GM19025 (cell line): ENCODE data around the gene PCDH11Y.
"Not testable (repeated sequence)": the region's sequence is repeated elsewhere in the genome, so short reads cannot be mapped to it uniquely, and the experiment has no call there.

Source experiments
- ATAC-seq: cut with Tn5 transposase; IDR thresholded peaks from one replicate; pipeline ENCODE4 v1.9.1; 2021; ENCODE audit warnings: mild to moderate bottlenecking, low read depth, moderate library complexity; ENCODE audit not compliant: unreplicated experiment

PCDH11Y gene, protein sequence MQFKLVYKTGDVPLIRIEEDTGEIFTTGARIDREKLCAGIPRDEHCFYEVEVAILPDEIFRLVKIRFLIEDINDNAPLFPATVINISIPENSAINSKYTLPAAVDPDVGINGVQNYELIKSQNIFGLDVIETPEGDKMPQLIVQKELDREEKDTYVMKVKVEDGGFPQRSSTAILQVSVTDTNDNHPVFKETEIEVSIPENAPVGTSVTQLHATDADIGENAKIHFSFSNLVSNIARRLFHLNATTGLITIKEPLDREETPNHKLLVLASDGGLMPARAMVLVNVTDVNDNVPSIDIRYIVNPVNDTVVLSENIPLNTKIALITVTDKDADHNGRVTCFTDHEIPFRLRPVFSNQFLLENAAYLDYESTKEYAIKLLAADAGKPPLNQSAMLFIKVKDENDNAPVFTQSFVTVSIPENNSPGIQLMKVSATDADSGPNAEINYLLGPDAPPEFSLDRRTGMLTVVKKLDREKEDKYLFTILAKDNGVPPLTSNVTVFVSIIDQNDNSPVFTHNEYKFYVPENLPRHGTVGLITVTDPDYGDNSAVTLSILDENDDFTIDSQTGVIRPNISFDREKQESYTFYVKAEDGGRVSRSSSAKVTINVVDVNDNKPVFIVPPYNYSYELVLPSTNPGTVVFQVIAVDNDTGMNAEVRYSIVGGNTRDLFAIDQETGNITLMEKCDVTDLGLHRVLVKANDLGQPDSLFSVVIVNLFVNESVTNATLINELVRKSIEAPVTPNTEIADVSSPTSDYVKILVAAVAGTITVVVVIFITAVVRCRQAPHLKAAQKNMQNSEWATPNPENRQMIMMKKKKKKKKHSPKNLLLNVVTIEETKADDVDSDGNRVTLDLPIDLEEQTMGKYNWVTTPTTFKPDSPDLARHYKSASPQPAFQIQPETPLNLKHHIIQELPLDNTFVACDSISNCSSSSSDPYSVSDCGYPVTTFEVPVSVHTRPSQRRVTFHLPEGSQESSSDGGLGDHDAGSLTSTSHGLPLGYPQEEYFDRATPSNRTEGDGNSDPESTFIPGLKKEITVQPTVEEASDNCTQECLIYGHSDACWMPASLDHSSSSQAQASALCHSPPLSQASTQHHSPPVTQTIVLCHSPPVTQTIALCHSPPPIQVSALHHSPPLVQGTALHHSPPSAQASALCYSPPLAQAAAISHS (N-terminal part only)

DNA sequence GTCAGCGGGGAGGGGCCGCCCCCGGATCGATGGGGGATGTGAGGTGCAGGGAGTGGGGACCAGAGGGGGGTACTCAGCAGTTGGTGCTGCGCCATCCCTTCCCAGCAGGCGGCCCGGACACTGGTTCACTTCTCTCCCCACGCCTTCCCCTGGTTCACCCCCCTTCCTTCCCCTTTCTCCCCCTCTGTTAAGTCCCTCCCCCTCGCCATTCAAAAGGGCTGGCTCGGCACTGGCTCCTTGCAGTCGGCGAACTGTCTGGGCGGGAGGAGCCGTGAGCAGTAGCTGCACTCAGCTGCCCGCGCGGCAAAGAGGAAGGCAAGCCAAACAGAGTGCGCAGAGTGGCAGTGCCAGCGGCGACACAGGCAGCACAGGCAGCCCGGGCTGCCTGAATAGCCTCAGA lies at the start of gene PCDH11Y:
PCDH11Y (plus strand) TSS at position 240 of the 400 bp plus-strand sequence. CDS start 56,804 bp downstream, outside the sequence.
- not testable (repeated sequence) for ATAC-seq

DNA sequence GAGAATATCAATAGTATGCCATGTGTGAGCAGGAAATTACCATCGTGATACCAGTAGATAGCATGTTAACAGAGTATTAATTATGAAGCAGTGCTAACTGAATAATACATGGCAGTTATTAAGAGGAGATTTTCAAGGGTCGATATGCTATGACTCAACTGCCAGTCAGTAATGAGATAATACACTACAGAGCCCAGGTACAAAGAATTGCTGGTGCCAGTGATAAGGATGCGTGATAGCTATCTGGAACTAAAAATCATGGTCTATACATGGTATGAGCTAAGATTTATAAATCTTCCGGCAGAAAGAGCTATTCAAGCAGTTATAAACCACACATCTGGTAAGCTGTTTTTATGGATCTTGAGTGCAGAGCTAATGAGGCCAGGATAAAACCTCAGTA lies 32.2 kb upstream of the PCDH11Y start:
- ATAC-seq: not testable (repeated sequence)

DNA sequence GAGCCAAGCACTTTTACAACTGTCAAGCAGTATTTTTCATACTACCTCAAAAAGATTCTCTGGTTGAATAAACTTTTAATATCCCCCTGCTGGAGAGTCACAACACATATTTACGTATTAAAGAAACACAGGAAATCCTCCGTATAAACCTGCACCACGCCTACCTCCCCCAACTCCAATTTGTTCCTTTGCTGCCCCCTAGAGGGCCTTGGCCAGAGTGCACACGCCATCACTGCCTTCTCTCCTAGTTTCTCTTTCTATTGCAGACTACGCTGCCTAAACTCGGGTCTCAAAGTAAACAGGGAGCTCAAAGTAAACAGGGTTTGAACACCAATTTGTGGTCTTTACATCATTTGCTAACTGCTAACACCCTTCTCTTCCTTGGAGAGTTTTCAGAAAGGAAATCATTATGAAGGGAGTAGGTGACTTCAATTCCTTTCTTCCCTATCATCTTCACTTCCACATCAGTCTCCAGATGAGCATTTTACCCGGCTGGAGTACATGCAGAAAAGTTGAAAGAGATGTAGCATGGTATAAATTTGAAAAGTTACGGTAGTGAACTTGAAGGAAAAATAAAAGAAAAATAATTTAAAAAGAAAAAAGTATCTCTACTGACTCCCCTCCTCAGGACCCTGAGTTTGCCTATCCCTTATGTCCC lies 8.2 kb upstream of the PCDH11Y start:
- peak; percentile 97 for ATAC-seq

DNA sequence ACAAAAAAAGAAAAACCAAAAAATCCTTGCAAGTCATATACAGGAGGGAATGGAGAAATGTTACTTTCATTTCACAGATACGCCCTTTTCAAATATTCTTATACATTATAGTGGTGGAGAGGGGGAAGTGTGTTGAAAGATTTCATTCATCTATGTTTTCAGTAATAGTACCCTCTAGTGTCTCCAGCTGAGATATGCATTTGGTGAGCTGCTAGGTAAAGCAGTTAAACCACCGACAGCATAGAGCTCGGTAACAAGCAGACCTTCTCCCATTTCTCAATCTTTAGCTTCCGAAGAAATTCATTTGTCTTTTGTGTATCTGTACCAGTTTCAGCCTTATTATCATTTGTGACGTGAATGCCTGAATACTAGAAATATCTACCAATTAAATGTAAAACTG lies 5.2 kb upstream of the PCDH11Y start:
- ATAC-seq: not testable (repeated sequence)

DNA sequence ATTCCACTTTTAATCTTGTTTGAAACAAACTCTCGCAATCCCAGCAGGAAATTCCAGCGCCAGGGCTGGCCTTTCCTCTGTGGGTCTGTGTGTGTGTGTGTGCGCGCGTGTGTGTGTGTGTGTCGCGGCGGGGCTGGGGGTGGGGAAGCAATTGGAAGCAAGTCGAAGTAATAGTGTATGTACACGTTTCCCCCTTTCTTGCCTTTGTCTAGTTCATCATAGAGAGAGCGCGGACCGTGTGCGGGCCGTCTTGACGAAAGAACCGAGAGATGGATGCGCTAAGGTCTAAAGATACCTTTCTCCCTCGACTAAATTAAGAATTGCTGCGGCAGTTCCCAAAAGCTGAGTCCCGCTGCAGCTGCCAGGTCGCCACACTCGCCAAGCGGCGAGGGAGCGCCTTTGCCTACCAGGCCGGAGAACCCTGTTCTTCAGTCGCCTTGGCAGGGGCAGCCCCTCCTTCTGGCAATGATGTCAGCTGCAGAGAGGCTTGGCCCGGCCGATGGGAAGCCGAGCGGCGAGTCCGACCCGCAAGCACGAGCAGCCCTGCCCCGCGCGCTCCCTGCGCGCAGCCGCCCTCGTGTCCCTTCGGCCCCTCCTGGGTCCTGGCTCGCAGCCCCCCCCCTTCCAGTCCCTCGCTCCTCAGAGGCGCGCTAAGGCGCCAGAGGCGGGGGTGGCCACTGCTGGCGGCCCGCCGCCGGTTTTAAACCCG lies 2.5 kb downstream of the PCDH11Y start:
- ATAC-seq: not testable (repeated sequence)

DNA sequence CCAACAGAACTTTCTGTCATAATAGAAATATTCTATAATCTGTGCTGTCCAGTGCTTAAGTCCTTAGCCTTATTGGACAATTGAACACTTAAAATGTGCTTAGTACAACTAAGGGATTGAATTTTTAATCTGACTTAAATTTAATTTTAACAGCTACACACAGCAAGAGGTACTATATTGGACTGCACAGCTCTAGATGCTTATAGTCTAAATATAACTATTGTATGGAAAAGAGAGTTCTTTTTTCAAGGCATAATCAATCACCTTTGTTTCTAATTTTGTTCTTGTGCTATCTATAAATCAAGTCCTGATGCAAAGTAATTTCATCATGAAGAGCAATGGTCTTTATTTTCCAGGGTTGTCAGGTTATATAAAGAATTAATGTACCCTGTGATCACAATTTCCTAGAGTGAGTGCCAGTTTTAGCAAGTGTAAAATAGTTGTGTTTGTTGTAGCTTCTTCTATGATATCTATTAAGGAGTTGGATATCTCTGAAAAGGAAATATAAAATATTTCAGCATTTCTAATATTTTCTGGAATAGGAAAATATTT lies 39.0 kb downstream of the PCDH11Y start:
- not testable (repeated sequence) for ATAC-seq

DNA sequence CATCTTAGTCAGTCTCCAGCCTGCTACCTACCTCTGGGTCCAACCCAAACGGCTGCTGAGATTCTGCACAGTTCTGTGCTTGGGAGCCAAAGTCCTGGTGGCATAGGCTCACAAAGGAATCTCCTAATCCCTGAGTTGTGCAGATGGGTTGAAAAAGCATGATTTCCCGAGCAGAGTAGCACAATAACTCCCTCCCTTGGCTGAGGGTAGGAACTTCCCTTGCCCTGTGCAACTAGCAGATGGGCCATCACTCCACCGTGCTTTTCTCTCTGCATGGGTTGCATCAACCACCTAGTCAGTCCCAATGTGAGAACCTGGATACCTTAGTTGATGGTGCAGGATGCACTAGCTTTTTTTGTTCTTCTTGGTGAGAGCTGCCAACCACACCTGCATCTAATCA lies 82.9 kb downstream of the PCDH11Y start:
- ATAC-seq: not testable (repeated sequence)

DNA sequence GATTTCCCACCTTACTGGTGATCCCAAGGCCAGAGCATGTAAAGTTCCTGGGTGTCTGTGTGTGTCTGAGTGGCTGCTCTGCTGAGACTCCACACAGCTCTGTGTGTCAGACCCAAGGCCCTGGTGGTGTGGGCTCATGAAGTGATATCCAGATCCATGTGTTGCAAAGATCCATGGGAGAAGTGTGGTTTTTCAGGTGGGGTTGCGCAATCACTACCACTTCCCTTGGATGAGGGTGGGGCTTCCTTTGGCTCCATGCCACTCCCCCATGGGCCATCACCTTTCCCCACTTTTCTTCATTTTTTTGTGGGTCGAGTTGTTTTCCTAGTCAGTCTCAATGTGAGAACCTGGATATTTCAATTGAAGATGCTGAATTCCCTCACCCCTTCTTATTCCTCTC lies 182.9 kb downstream of the PCDH11Y start:
- ATAC-seq: not testable (repeated sequence)

DNA sequence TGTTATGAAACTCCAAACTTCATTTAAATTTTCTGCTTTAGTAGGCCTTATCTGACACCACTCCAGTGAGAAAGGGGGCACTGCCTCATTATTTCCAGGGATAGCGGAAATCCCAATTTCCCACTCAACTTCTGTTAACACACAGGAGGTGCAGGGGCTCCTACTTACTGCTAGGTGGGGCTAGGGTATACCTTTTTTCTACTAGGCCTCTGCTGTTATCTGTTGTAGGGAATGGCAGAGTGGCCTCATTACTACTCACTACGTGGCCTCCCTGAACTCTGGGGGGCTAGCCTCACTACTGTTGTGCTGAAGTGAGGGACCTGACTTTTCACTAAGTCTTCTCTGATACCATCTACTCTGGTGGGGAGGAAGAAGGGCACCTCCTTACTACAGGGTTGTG lies 215.0 kb downstream of the PCDH11Y start:
- not testable (repeated sequence) for ATAC-seq

DNA sequence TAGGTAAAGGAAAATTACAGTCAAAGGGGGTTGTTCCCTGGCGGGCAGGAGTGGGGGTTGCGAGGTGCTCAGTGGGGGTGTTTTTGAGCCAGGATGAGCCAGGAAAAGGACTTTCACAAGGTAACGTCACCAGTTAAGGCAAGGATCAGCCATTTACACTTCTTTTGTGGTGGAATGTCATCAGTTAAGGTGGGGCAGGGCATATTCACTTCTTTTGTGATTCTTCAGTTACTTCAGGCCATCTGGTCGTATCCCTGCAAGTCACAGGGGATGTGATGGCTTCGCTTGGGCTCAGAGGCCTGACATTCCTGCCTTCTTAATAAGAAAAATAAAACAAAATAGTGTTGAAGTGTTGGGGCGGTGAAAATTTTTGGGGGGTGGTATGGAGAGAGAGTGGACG lies 324.8 kb downstream of the PCDH11Y start:
- ATAC-seq: not testable (repeated sequence)

DNA sequence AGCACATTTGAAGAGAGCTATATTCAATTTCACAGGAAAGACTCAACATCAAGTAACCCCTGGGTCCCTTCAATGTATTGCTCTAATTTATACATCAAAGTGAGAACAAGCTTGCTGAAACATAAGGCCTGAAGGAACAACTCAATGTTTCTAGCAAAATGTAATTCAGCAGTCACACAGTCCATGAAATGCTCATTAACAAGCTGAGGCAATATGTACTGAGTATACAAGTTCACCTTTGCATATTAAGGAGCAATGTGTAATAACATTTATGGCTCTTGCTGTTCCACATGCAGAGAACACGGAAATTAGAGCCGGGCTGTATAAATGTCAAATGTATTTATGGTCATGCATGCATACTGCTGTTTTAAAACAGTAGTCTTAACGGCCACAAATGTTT lies 342.1 kb downstream of the PCDH11Y start:
- not testable (repeated sequence) for ATAC-seq

DNA sequence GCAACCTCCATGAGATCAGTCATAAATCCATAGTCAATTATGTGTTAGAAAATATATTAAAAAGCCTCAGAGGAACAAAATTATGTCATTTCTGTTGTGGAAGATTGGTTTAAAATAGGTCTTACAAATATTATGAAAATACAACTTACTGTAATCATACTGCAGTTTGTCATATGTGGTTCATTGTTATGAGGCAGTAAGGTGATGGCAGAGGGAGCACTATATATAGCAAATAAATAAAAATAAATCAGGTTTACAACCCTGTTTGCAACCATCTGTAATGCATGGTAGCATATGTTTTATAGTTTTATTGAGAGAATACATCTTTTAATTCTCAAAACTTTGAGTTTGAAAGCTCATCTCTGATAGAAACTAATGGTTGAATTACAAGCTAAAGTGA lies 543.6 kb downstream of the PCDH11Y start:
- not testable (repeated sequence) for ATAC-seq

DNA sequence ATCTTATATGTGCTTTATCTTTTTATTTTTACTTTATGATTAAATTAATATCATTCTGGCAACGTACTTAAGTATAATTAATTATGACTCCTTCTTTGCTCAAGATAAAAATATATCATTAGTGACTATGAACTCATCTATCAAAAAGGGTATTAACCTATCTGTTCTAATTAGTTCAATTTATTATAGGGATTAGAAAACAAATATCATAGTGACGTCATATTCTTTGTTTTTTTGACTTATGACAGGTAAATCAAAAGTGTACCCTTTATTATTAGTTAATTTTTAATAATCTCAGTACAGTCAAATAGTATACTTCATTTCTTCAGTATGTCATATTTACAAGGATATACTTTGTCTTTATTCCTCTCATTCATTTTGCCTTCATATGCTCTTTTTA lies 638.5 kb downstream of the PCDH11Y start:
- ATAC-seq: not testable (repeated sequence)

DNA sequence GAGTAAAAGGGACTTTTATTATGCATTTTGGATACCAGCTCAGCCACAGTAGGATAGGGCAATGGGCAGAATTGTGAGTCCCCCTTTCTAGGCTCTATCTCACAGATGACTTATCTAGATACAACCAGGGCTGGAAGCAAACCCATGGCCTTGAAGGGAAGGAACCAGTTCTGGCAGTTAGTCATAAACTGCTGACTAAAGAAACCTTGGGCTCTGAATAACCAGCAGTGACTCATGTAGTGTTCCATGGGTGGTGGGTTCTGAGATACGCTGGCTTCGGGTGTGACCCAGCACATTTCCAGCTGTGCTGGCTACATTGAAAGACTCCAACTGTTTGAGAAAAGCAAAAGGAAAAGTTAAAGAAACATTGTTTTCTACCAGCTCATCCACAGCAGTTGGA lies 679.2 kb downstream of the PCDH11Y start:
- ATAC-seq: not testable (repeated sequence)

DNA sequence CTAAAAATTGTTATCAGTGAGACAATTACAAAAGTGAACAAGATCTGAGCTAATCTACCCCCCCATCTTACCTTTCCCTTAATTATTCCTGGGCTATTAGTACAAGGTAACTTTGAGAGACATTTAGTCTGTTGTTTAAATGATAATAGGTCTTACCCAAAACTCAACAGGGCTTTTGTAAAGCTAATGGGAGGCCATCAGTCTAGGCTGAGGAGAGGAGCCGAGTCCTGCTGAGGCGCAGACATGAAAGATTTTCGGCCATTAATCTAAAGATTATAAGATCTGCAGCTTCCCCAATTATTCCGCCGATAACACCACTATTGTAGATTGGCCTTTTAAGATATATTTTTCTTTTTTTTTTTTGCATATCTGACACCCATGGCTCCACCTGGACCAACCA lies 708.6 kb downstream of the PCDH11Y start:
- ATAC-seq: not testable (repeated sequence)

DNA sequence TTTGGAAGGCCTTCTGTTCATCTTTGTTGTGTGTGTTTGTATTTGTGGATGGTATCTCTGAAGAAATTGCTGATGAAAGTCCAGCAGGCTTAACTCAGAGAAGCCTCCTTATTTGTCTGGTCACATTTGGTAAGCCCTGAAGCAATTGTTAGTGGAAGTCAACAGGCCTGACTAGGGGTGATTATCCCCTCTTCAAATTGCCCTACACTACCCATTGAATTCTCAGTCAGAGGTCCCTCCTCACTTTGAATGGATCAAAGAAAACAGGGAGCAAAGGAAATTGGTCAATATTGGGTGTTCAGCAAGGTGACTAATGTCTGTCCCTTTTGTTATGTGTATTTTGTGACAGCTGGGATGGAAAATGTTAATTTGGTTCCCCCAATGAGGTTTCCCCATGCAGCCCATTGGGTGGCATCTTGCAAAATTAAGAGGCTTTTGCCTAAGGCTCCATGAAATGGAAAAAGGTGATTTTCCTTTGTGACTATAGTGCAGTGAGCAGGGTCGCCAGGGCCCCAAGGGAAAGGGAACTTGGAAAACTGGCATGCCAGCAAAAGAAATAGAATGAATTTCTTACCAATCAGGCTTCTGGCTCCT lies 709.8 kb downstream of the PCDH11Y start:
- not testable (repeated sequence) for ATAC-seq

DNA sequence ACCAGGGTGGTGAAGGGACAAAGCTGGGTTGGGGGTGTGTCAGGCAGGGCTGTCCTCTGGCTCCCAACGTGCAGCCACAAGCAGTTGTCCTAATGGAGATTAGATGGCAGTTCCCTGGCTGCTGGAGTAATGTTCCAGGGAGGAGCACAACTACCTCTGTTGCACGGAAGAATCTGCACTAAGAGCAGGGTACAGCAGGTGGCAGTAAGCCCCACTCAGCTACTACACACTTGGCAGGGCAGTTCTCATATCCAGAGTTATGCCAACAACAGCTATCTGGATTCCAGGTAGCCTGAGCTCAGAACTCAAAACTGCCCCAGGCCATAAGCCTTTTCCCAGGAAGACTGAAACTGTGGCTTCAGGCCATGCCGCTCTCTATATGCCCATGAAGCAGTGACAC lies 761.3 kb downstream of the PCDH11Y start:
- not testable (repeated sequence) for ATAC-seq

DNA sequence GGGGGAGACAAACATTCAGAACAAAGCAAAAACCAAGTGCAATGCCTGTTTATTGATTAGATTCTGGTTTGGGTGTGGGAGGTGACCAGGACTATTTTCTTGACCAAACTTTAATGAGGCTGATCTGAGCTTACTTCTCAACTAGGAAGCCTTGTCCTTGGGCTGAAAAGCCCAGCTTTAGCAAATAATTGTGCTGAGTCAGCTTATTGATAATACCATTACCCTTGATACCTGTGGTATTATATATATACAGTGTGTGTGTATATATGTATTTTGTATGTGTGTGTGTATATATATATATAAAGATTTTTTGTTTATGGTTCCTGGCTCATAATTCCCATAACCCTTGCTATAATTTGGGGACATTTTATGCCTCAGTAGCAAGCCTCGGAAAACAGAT lies 776.4 kb downstream of the PCDH11Y start:
- not testable (repeated sequence) for ATAC-seq
